HCT116 (cell line): Measurements from ENCODE around the gene STRBP. TPM values are rescaled to one million over a fixed set of nuclear protein-coding genes. Genes with fewer than 3 reads are reported as not detected.

Experiments
- ATAC-seq: fragments of 200-7000 bp; cut with Tn5 transposase; 2 replicates; pipeline ENCODE4 v1.9.1; 2020; ENCODE audit warnings: mild to moderate bottlenecking, moderate library complexity
- BruUV-seq: library from RNA; stranded (reverse); fragments of 400-500 nt; replicated peaks from 2 replicates; lab custom pipeline; 2021; lab: Mats Ljungman, UMichigan
- CTCF ChIA-PET: fragments of 300-600 bp; sonication (Branson Sonifier 250); formaldehyde crosslinking; loops from one replicate; lab custom pipeline; 2021; ENCODE audit warnings: antibody characterized with exemption; lab: Charles Lee
- POLR2A ChIA-PET: fragments of 300-600, 350-600 bp; sonication (Branson Sonifier 250); formaldehyde crosslinking; loops from one replicate; lab custom pipeline; 2021; ENCODE audit warnings: antibody characterized with exemption; lab: Charles Lee
- RAD21 ChIA-PET, 2 experiments: fragments of 300-600 bp; sonication (Branson Sonifier 250); formaldehyde crosslinking; loops; one replicate each; lab custom pipeline; 2023; ENCODE audit warnings: low total read pairs in 2 of 2; ENCODE audit not compliant: uncharacterized antibody in 2 of 2, unreplicated experiment in 2 of 2, low non-redundant PET in 1 of 2; lab: Charles Lee
- DNase-seq: peaks from one replicate; pipeline ENCODE4 v3.0.0-alpha.2; 2010; ENCODE audit warnings: low read depth, low spot score
- H2AFZ ChIP-seq: fragments of 200-600 bp; shearing (Covaris generic), sonication (generic); 2 replicates; pipeline ENCODE4 v1.6.1; 2017; ENCODE audit warnings: low read depth, mixed run types, mixed read lengths, antibody characterized with exemption, low read length; ENCODE audit not compliant: poor library complexity, severe bottlenecking
- H3K27ac ChIP-seq: 2 replicates; pipeline ENCODE4 v1.5.1; 2012; ENCODE audit warnings: low read depth, low read length
- H3K27me3 ChIP-seq: fragments of 200-600 bp; sonication (generic); 2 replicates; pipeline ENCODE4 v1.6.1; 2016; ENCODE audit warnings: mixed run types, low read length, mixed read lengths; ENCODE audit not compliant: insufficient read depth
- H3K36me3 ChIP-seq, 2 experiments: fragments of 200-500 bp in 1 of 2; fragments of 200-600 bp in 1 of 2; sonication (Bioruptor generic) in 1 of 2; sonication (generic) in 1 of 2; 2 replicates each; pipeline versions ENCODE4 v1.5.1 to v1.6.1; 2014 to 2016; ENCODE audit warnings: low read length in 2 of 2, inconsistent platforms in 1 of 2, mixed read lengths in 1 of 2, mixed run types in 1 of 2; ENCODE audit not compliant: insufficient read depth in 2 of 2, control insufficient read depth in 1 of 2
- H3K4me1 ChIP-seq, 2 experiments: fragments of 200-600 bp in 1 of 2; sonication (generic) in 1 of 2; 2 replicates each; pipeline versions ENCODE4 v1.5.1 to v1.6.1; 2012 to 2017; ENCODE audit warnings: low read length in 2 of 2, inconsistent platforms in 1 of 2, mild to moderate bottlenecking in 1 of 2, mixed read lengths in 1 of 2, mixed run types in 1 of 2, moderate library complexity in 1 of 2; ENCODE audit not compliant: insufficient read depth in 2 of 2, control insufficient read depth in 1 of 2
- H3K4me2 ChIP-seq: fragments of 200-600 bp; sonication (generic); 2 replicates; pipeline ENCODE4 v1.6.1; 2017; ENCODE audit warnings: mixed run types, low read length, mixed read lengths
- H3K4me3 ChIP-seq, 2 experiments: fragments of 200-600 bp in 1 of 2; sonication (generic) in 1 of 2; replicated peaks in 1 of 2; 2 replicates each; pipeline ENCODE4 v1.5.1; 2011 to 2016; ENCODE audit warnings: low read length in 2 of 2, control low read depth in 1 of 2, low read depth in 1 of 2, mild to moderate bottlenecking in 1 of 2, mixed read lengths in 1 of 2, mixed run types in 1 of 2
- H3K79me2 ChIP-seq: fragments of 200-600 bp; sonication (generic); 2 replicates; pipeline ENCODE4 v1.6.1; 2017; ENCODE audit warnings: mild to moderate bottlenecking, mixed run types, low read length, moderate library complexity, mixed read lengths; ENCODE audit not compliant: insufficient read depth
- H3K9ac ChIP-seq: fragments of 200-600 bp; sonication (generic); 2 replicates; pipeline ENCODE4 v1.6.1; 2016; ENCODE audit warnings: low read length, mixed read lengths
- H3K9me2 ChIP-seq: fragments of 200-600 bp; sonication (generic), shearing (Covaris generic); 2 replicates; pipeline ENCODE4 v1.6.1; 2017; ENCODE audit warnings: mixed run types, mild to moderate bottlenecking, moderate library complexity; ENCODE audit not compliant: insufficient read depth
- H3K9me3 ChIP-seq, 2 experiments: fragments of 200-500 bp in 1 of 2; fragments of 200-600 bp in 1 of 2; sonication (Bioruptor generic) in 1 of 2; sonication (generic) in 1 of 2; 2 replicates each; pipeline ENCODE4 v1.6.1; 2014 to 2017; ENCODE audit warnings: low read length in 2 of 2, mixed read lengths in 2 of 2, inconsistent platforms in 1 of 2, low read depth in 1 of 2, mild to moderate bottlenecking in 1 of 2, mixed run types in 1 of 2, moderate library complexity in 1 of 2; ENCODE audit not compliant: control insufficient read depth in 1 of 2, insufficient read depth in 1 of 2
- H4K20me1 ChIP-seq: fragments of 200-600 bp; sonication (generic), shearing (Covaris generic); 2 replicates; pipeline ENCODE4 v1.6.1; 2017; ENCODE audit warnings: mixed run types, mild to moderate bottlenecking, moderate library complexity; ENCODE audit not compliant: insufficient read depth
- CBX3 ChIP-seq: IDR thresholded peaks from 2 replicates; pipeline ENCODE4 v1.6.1; 2012; ENCODE audit warnings: low read depth
- CEBPB ChIP-seq: IDR thresholded peaks from 2 replicates; pipeline ENCODE4 v1.6.1; 2012; ENCODE audit warnings: low read depth
- EGR1 ChIP-seq: IDR thresholded peaks from 2 replicates; pipeline ENCODE4 v1.6.1; 2012; ENCODE audit warnings: low read depth
- EZH2 ChIP-seq: fragments of 200-600 bp; sonication (generic); IDR thresholded peaks from 2 replicates; pipeline ENCODE4 v1.6.1; 2017; ENCODE audit warnings: antibody characterized with exemption, mixed run types
- FOSL1 ChIP-seq: IDR thresholded peaks from 2 replicates; pipeline ENCODE4 v1.6.1; 2012; ENCODE audit warnings: low read depth
- MAX ChIP-seq: IDR thresholded peaks from 2 replicates; pipeline ENCODE4 v1.6.1; 2012
- POLR2AphosphoS5 ChIP-seq: IDR thresholded peaks from 2 replicates; pipeline ENCODE4 v1.6.1; 2011; ENCODE audit warnings: mild to moderate bottlenecking, low read depth, low read length, moderate library complexity
- RAD21 ChIP-seq: IDR thresholded peaks from 2 replicates; pipeline ENCODE4 v1.6.1; 2012; ENCODE audit warnings: low read depth, mild to moderate bottlenecking
- SIN3A ChIP-seq: IDR thresholded peaks from 2 replicates; pipeline ENCODE4 v1.6.1; 2012; ENCODE audit warnings: low read depth
- SP1 ChIP-seq: IDR thresholded peaks from 2 replicates; pipeline ENCODE4 v1.6.1; 2012; ENCODE audit warnings: low read depth
- SRF ChIP-seq: IDR thresholded peaks from 2 replicates; pipeline ENCODE4 v1.6.1; 2012; ENCODE audit warnings: low read depth
- TCF7L2 ChIP-seq: IDR thresholded peaks from 2 replicates; pipeline ENCODE4 v1.7.0; 2011; ENCODE audit warnings: borderline replicate concordance, inconsistent platforms; ENCODE audit not compliant: insufficient read depth, insufficient read length; ENCODE audit errors: extremely low read depth
- YY1 ChIP-seq: IDR thresholded peaks from 2 replicates; pipeline ENCODE4 v1.6.1; 2011; ENCODE audit warnings: low read length, low read depth, moderate library complexity, mild to moderate bottlenecking; ENCODE audit not compliant: insufficient replicate concordance; ENCODE audit errors: extremely low read depth
- ZFX ChIP-seq: fragments of 450-650 bp; IDR thresholded peaks from 2 replicates; pipeline ENCODE4 v1.6.1; 2017
- ZNF274 ChIP-seq: fragments of 200-500 bp; sonication (Bioruptor generic); IDR thresholded peaks from 2 replicates; pipeline ENCODE4 v1.6.1; 2014; ENCODE audit warnings: mild to moderate bottlenecking, low read depth, low read length, inconsistent platforms
- intact Hi-C: fragments of 100-400 bp; cut with micrococcal nuclease; formaldehyde crosslinking; loops from 2 replicates; pipeline ENCODE4 v1.10.0; 2022
- total RNA-seq: library from RNA; stranded (reverse); gene quantifications from one replicate; pipeline ENCODE4 v1.2.1, GENCODE V29; 2021; ENCODE audit not compliant: unreplicated experiment
- TF ChIP-seq, protein P1 (sequence below), 3 experiments: fragments of 200-600 bp in 1 of 3; sonication (generic) in 1 of 3; IDR thresholded peaks in 2 of 3; conservative IDR thresholded peaks in 1 of 3; 2 replicates each; pipeline ENCODE4 v1.5.1; 2012 to 2017; ENCODE audit warnings: low read depth in 2 of 3, low read length in 2 of 3, antibody characterized with exemption in 1 of 3, borderline replicate concordance in 1 of 3, control low read depth in 1 of 3, mild to moderate bottlenecking in 1 of 3, mixed read lengths in 1 of 3, mixed run types in 1 of 3, moderate library complexity in 1 of 3; ENCODE audit not compliant: insufficient read depth in 1 of 3
- TF ChIP-seq, protein P2 (sequence below): IDR thresholded peaks from 2 replicates; pipeline ENCODE4 v1.6.1; 2011; ENCODE audit warnings: mild to moderate bottlenecking, low read length, moderate library complexity; ENCODE audit not compliant: insufficient replicate concordance; ENCODE audit errors: extremely low read depth
- TF ChIP-seq, protein P3 (sequence below): IDR thresholded peaks from 2 replicates; pipeline ENCODE4 v1.6.1; 2012; ENCODE audit warnings: low read depth
- TF ChIP-seq, protein P4 (sequence below): IDR thresholded peaks from 2 replicates; pipeline ENCODE4 v1.6.1; 2012

STRBP gene
- total RNA-seq, 1 experiment from 2014 or later, result 30.4 TPM

DNA sequence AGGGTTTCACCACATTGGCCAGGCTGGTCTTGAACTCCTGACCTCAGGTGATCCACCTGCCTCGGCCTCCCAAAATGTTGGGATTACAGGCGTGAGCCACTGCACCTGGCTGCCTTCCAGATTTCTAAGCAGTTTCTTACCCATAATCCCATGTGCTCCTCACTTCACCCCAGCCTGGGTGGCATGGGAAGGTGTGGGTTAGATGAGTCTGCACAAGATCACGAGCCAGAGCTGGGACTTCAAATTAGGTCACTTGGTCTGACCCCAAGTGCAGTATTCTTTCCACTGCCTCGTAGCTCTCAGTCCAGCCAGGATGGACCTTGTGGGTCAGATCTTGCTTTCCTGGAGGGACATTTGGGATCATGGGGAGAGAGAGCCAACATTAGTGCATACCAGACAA, 37.5 kb upstream of the STRBP start:
- Histone ChIP-seq H2AFZ (no peak overlapping the region), H3K27me3 (no peaks in the 10 kb centered on the region), H3K9ac (no peak overlapping the region), H3K27ac (no peak overlapping the region), H3K9me2 (no peaks in the 10 kb centered on the region), H3K36me3 (no peaks in the 10 kb centered on the region), H3K4me3 (no peak overlapping the region), H3K4me2 (no peak overlapping the region), H4K20me1 (no peaks in the 10 kb centered on the region), H3K79me2 (no peaks in the 10 kb centered on the region), H3K9me3 (no peaks in the 10 kb centered on the region), H3K4me1 (peaks cover 0 to 3% of the 10 kb centered on the region in 2 experiments; a peak in 1 of 4 replicates)
- intact Hi-C loops, result no loop called here
- RAD21 ChIA-PET, result no interaction called here
- BruUV-seq, result no TSS peak
- ATAC-seq (peak; percentile 55), DNase-seq (no peak)
- POLR2A ChIA-PET, result no interaction called here
- CTCF ChIA-PET, result no interaction called here
- TF ChIP-seq CBX3 (no peak), SRF (no peak), CEBPB (no peak), EZH2 (no peak), RAD21 (no peak), POLR2AphosphoS5 (no peak), EGR1 (no peak), ZNF274 (no peak), ZFX (no peak), TCF7L2 (no peak), FOSL1 (no peak), MAX (no peak), SP1 (no peak), YY1 (no peak), SIN3A (no peak)
- TF ChIP-seq, protein P1, sequence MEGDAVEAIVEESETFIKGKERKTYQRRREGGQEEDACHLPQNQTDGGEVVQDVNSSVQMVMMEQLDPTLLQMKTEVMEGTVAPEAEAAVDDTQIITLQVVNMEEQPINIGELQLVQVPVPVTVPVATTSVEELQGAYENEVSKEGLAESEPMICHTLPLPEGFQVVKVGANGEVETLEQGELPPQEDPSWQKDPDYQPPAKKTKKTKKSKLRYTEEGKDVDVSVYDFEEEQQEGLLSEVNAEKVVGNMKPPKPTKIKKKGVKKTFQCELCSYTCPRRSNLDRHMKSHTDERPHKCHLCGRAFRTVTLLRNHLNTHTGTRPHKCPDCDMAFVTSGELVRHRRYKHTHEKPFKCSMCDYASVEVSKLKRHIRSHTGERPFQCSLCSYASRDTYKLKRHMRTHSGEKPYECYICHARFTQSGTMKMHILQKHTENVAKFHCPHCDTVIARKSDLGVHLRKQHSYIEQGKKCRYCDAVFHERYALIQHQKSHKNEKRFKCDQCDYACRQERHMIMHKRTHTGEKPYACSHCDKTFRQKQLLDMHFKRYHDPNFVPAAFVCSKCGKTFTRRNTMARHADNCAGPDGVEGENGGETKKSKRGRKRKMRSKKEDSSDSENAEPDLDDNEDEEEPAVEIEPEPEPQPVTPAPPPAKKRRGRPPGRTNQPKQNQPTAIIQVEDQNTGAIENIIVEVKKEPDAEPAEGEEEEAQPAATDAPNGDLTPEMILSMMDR (IDR thresholded peaks at IDR 0.05 in 2 of 3, conservative IDR thresholded peaks at IDR 0.05 in 1 of 3; ENCODE audit: borderline replicate concordance in 1 of 3, insufficient read depth in 1 of 3, low read depth in 2 of 3, low read length in 2 of 3), result no peak
- TF ChIP-seq, protein P2, sequence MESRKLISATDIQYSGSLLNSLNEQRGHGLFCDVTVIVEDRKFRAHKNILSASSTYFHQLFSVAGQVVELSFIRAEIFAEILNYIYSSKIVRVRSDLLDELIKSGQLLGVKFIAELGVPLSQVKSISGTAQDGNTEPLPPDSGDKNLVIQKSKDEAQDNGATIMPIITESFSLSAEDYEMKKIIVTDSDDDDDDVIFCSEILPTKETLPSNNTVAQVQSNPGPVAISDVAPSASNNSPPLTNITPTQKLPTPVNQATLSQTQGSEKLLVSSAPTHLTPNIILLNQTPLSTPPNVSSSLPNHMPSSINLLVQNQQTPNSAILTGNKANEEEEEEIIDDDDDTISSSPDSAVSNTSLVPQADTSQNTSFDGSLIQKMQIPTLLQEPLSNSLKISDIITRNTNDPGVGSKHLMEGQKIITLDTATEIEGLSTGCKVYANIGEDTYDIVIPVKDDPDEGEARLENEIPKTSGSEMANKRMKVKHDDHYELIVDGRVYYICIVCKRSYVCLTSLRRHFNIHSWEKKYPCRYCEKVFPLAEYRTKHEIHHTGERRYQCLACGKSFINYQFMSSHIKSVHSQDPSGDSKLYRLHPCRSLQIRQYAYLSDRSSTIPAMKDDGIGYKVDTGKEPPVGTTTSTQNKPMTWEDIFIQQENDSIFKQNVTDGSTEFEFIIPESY, result no peak
- TF ChIP-seq, protein P3, sequence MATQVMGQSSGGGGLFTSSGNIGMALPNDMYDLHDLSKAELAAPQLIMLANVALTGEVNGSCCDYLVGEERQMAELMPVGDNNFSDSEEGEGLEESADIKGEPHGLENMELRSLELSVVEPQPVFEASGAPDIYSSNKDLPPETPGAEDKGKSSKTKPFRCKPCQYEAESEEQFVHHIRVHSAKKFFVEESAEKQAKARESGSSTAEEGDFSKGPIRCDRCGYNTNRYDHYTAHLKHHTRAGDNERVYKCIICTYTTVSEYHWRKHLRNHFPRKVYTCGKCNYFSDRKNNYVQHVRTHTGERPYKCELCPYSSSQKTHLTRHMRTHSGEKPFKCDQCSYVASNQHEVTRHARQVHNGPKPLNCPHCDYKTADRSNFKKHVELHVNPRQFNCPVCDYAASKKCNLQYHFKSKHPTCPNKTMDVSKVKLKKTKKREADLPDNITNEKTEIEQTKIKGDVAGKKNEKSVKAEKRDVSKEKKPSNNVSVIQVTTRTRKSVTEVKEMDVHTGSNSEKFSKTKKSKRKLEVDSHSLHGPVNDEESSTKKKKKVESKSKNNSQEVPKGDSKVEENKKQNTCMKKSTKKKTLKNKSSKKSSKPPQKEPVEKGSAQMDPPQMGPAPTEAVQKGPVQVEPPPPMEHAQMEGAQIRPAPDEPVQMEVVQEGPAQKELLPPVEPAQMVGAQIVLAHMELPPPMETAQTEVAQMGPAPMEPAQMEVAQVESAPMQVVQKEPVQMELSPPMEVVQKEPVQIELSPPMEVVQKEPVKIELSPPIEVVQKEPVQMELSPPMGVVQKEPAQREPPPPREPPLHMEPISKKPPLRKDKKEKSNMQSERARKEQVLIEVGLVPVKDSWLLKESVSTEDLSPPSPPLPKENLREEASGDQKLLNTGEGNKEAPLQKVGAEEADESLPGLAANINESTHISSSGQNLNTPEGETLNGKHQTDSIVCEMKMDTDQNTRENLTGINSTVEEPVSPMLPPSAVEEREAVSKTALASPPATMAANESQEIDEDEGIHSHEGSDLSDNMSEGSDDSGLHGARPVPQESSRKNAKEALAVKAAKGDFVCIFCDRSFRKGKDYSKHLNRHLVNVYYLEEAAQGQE, result no peak
- TF ChIP-seq, protein P4, sequence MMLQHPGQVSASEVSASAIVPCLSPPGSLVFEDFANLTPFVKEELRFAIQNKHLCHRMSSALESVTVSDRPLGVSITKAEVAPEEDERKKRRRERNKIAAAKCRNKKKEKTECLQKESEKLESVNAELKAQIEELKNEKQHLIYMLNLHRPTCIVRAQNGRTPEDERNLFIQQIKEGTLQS, result no peak
- TF ChIP-seq, all 23 proteins: peak for 0
